Trophoblast cell (in vitro differentiated cells and primary cell): Measurements from ENCODE around the gene EXOC1.

Experiments
- DNase-seq, 2 donors: peaks; one replicate each; pipeline ENCODE4 v3.0.0-alpha.2; 2016
- H2AFZ ChIP-seq: 2 replicates; pipeline ENCODE4 v1.6.1; 2013; ENCODE audit warnings: low read length, moderate library complexity, mild to moderate bottlenecking; ENCODE audit not compliant: insufficient read depth, poor library complexity
- H2AK5ac ChIP-seq: 2 replicates; pipeline ENCODE4 v1.6.1; 2013; ENCODE audit warnings: mild to moderate bottlenecking, low read length
- H2BK120ac ChIP-seq: 2 replicates; pipeline ENCODE4 v1.6.1; 2013; ENCODE audit warnings: low read length, mild to moderate bottlenecking, moderate library complexity; ENCODE audit not compliant: insufficient read depth, poor library complexity
- H2BK12ac ChIP-seq: 2 replicates; pipeline ENCODE4 v1.6.1; 2013; ENCODE audit warnings: mild to moderate bottlenecking, low read length, moderate library complexity
- H2BK5ac ChIP-seq: 2 replicates; pipeline ENCODE4 v1.6.1; 2013; ENCODE audit warnings: low read length, low read depth, moderate library complexity, mild to moderate bottlenecking; ENCODE audit not compliant: poor library complexity
- H3K14ac ChIP-seq: 2 replicates; pipeline ENCODE4 v1.6.1; 2013; ENCODE audit warnings: mild to moderate bottlenecking, low read length
- H3K18ac ChIP-seq: 2 replicates; pipeline ENCODE4 v1.6.1; 2013; ENCODE audit warnings: mild to moderate bottlenecking, low read length
- H3K23ac ChIP-seq: 2 replicates; pipeline ENCODE4 v1.6.1; 2013; ENCODE audit warnings: low read length
- H3K27ac ChIP-seq: 2 replicates; pipeline ENCODE4 v1.5.1; 2013; ENCODE audit warnings: low read depth, mild to moderate bottlenecking, inconsistent platforms, low read length, moderate library complexity
- H3K27me3 ChIP-seq: 2 replicates; pipeline ENCODE4 v1.6.1; 2013; ENCODE audit warnings: inconsistent platforms, mild to moderate bottlenecking, low read length, moderate library complexity; ENCODE audit not compliant: insufficient read depth
- H3K36me3 ChIP-seq, 2 experiments: 1 replicate in 1 of 2; 2 replicates in 1 of 2; pipeline ENCODE4 v1.6.1; 2013; ENCODE audit warnings: low read length in 2 of 2, mild to moderate bottlenecking in 2 of 2, moderate library complexity in 1 of 2; ENCODE audit not compliant: insufficient read depth in 2 of 2, control insufficient read depth in 1 of 2
- H3K4ac ChIP-seq: 2 replicates; pipeline ENCODE4 v1.6.1; 2013; ENCODE audit warnings: low read depth, mild to moderate bottlenecking, low read length, moderate library complexity
- H3K4me1 ChIP-seq, 2 experiments: 1 replicate in 1 of 2; 2 replicates in 1 of 2; pipeline ENCODE4 v1.6.1; 2013; ENCODE audit warnings: low read length in 2 of 2, mild to moderate bottlenecking in 2 of 2, moderate library complexity in 1 of 2; ENCODE audit not compliant: insufficient read depth in 2 of 2, control insufficient read depth in 1 of 2
- H3K4me2 ChIP-seq: 2 replicates; pipeline ENCODE4 v1.6.1; 2013; ENCODE audit warnings: inconsistent platforms, mild to moderate bottlenecking, low read length, moderate library complexity
- H3K4me3 ChIP-seq: 2 replicates; pipeline ENCODE4 v1.5.1; 2013; ENCODE audit warnings: mild to moderate bottlenecking, low read depth, low read length, inconsistent platforms
- H3K79me1 ChIP-seq: one replicate; pipeline ENCODE4 v1.6.1; 2013; ENCODE audit warnings: low read length
- H3K79me2 ChIP-seq: 2 replicates; pipeline ENCODE4 v1.6.1; 2013; ENCODE audit warnings: low read length, mild to moderate bottlenecking; ENCODE audit not compliant: control insufficient read depth, insufficient read depth, poor library complexity
- H3K9ac ChIP-seq: 2 replicates; pipeline ENCODE4 v1.6.1; 2013; ENCODE audit warnings: mild to moderate bottlenecking, low read length
- H3K9me3 ChIP-seq: 2 replicates; pipeline ENCODE4 v1.6.1; 2013; ENCODE audit warnings: low read depth, mild to moderate bottlenecking, control low read depth, inconsistent platforms, low read length; ENCODE audit not compliant: insufficient read depth
- H4K12ac ChIP-seq: 2 replicates; pipeline ENCODE4 v1.6.1; 2013; ENCODE audit warnings: low read depth, mild to moderate bottlenecking, low read length, moderate library complexity
- H4K8ac ChIP-seq: 2 replicates; pipeline ENCODE4 v1.6.1; 2013; ENCODE audit warnings: low read depth, mild to moderate bottlenecking, low read length, moderate library complexity
- H4K91ac ChIP-seq: one replicate; pipeline ENCODE4 v1.6.1; 2013; ENCODE audit warnings: low read depth, mild to moderate bottlenecking, low read length, moderate library complexity
- WGBS: extraction: QIAGEN DNeasy Blood & Tissue Kit; methylation state at CpG from one replicate; pipeline ENCODE4 v1.1.7; 2013; ENCODE audit warnings: missing lambda C conversion rate; ENCODE audit not compliant: insufficient read length, insufficient coverage; ENCODE audit errors: extremely low coverage; 5-methylcytosine and 5-hydroxymethylcytosine counted together

The EXOC1 gene

DNA sequence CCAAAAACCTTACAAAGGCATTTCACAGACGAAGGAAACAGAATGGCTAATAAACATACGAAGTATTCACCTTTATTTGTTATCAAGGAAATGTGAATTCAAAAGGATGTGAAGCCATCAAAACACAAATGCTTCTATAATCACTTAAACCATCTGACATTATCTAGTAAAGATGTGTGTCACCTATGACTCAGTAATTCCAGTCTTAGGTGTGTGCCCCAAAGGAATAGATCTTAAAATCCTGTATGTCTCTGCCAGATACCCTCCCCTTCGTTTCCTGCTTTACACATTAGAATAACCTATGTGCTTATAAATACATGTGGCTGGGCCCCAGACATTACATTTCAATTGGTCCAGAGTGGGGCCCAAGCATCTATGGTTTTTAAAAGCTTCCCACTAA, 53.5 kb downstream of the EXOC1 start:
- no peak overlapping the region for H2AFZ ChIP-seq
- H3K4me2 ChIP-seq: no peak overlapping the region
- no peaks in the 10 kb centered on the region for H3K27me3 ChIP-seq
- H2BK12ac ChIP-seq: no peak overlapping the region
- H4K91ac ChIP-seq: no peak overlapping the region
- DNase-seq: peak; percentile 6 to 67
- H3K4me1 ChIP-seq: no peaks in the 10 kb centered on the region
- no peak overlapping the region for H2AK5ac ChIP-seq
- H3K9me3 ChIP-seq: no peaks in the 10 kb centered on the region
- H3K4ac ChIP-seq: no peak overlapping the region
- no peak overlapping the region for H4K8ac ChIP-seq
- no peak overlapping the region for H3K18ac ChIP-seq
- no peaks in the 10 kb centered on the region for H3K79me1 ChIP-seq
- no peak overlapping the region for H3K27ac ChIP-seq
- H2BK120ac ChIP-seq: no peak overlapping the region
- no peak overlapping the region for H3K4me3 ChIP-seq
- H3K14ac ChIP-seq: no peak overlapping the region
- no peak overlapping the region for H3K23ac ChIP-seq
- H3K9ac ChIP-seq: no peak overlapping the region
- no peaks in the 10 kb centered on the region for H3K79me2 ChIP-seq
- no peak overlapping the region for H4K12ac ChIP-seq
- no CpG with 5 or more reads among the region's 3 CpGs for WGBS
- no peak overlapping the region for H2BK5ac ChIP-seq
- peaks cover 0 to 4% of the 10 kb centered on the region in 2 experiments for H3K36me3 ChIP-seq

DNA sequence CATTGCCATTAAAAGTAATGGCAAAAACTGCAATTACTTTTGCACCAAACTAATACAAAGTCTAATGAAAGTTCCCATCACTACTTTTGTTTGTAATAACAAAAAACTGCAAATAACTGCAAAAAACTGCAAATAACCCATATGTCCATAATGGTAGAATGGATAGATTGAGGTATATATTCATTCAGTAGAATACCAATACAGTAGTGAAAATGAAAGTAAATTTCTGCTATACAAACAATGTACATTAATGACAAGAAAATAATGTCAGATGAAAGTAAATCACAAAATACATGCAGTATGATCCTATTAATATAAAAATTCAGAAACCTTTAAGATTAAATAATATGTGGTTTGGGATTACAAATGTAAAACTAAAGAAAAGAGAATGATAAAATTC, 54.0 kb downstream of the EXOC1 start:
- H3K36me3 ChIP-seq: peaks cover 0 to 4% of the 10 kb centered on the region in 2 experiments
- no peak overlapping the region for H3K9ac ChIP-seq
- no peaks in the 10 kb centered on the region for H3K79me2 ChIP-seq
- no peak overlapping the region for H3K23ac ChIP-seq
- H4K8ac ChIP-seq: no peak overlapping the region
- H3K14ac ChIP-seq: no peak overlapping the region
- H3K4me3 ChIP-seq: no peak overlapping the region
- H2BK5ac ChIP-seq: no peak overlapping the region
- H2BK12ac ChIP-seq: no peak overlapping the region
- no peaks in the 10 kb centered on the region for H3K9me3 ChIP-seq
- H2BK120ac ChIP-seq: no peak overlapping the region
- no peak overlapping the region for H3K4me2 ChIP-seq
- H4K91ac ChIP-seq: no peak overlapping the region
- H3K79me1 ChIP-seq: no peaks in the 10 kb centered on the region
- H2AK5ac ChIP-seq: no peak overlapping the region
- no peaks in the 10 kb centered on the region for H3K27me3 ChIP-seq
- no peak overlapping the region for H3K27ac ChIP-seq
- no peak overlapping the region for H3K18ac ChIP-seq
- no peak overlapping the region for H2AFZ ChIP-seq
- H3K4ac ChIP-seq: no peak overlapping the region
- no peak overlapping the region for H4K12ac ChIP-seq
- no peak for DNase-seq
- no peaks in the 10 kb centered on the region for H3K4me1 ChIP-seq

DNA sequence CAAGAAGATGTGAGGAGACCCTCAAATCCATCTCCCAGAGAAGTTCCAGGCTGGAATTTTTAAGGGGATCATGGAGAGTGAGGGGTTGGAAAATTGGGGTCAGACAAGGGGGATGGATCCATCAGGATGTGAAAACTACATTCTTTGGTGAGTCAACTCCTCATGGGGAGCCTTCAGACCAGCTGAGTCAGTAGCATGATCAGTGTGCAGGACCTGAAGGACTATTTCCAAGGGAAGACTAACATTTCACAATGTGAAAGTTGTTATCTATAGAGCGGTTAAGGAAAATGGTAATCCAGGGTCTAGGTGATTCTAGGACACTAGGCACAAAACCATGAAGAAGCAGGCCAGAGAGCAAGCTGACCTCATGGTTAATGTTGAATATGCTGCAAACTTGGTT, 56.7 kb downstream of the EXOC1 start:
- peaks cover 0 to 4% of the 10 kb centered on the region in 2 experiments for H3K36me3 ChIP-seq
- peak in 1 of 2 donors; percentile 37 for DNase-seq
- no peak overlapping the region for H3K14ac ChIP-seq
- H2BK12ac ChIP-seq: no peak overlapping the region
- no peak overlapping the region for H3K27ac ChIP-seq
- H4K12ac ChIP-seq: no peak overlapping the region
- H3K18ac ChIP-seq: no peak overlapping the region
- H3K23ac ChIP-seq: no peak overlapping the region
- no peaks in the 10 kb centered on the region for H3K27me3 ChIP-seq
- H3K9me3 ChIP-seq: no peaks in the 10 kb centered on the region
- no CpG with 5 or more reads among the region's 1 CpG for WGBS
- H2AFZ ChIP-seq: no peak overlapping the region
- H3K4ac ChIP-seq: no peak overlapping the region
- H3K79me1 ChIP-seq: no peaks in the 10 kb centered on the region
- H3K9ac ChIP-seq: no peak overlapping the region
- no peak overlapping the region for H4K8ac ChIP-seq
- no peak overlapping the region for H3K4me3 ChIP-seq
- H2BK5ac ChIP-seq: no peak overlapping the region
- no peak overlapping the region for H2BK120ac ChIP-seq
- no peak overlapping the region for H2AK5ac ChIP-seq
- no peak overlapping the region for H4K91ac ChIP-seq
- H3K79me2 ChIP-seq: no peaks in the 10 kb centered on the region
- H3K4me1 ChIP-seq: no peaks in the 10 kb centered on the region
- H3K4me2 ChIP-seq: no peak overlapping the region

DNA sequence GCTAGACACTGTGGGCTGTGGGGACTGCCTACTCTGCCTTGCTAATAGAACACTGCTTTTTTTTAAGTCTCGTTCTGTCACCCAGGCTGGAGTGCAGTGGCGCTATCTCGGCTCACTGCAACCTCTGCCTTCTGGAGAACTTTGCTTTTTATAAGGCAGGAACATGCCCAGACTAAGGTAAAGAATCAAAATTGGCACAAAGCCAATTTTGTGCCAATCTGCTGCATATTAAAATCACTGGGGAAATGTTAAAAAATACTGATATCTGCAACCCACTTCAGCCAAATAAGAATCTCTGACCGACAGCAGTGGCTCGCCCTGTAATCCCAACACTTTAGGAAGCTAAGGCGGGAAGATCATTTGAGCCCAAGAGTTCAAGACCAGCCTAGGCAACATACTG, 58.8 kb downstream of the EXOC1 start:
- Histone ChIP-seq H3K4ac (no peak overlapping the region), H2BK120ac (no peak overlapping the region), H3K27ac (no peak overlapping the region), H3K4me2 (no peak overlapping the region), H2BK12ac (no peak overlapping the region), H3K14ac (no peak overlapping the region), H3K4me1 (no peaks in the 10 kb centered on the region), H3K9ac (no peak overlapping the region), H3K4me3 (no peak overlapping the region), H3K79me2 (no peaks in the 10 kb centered on the region), H4K91ac (no peak overlapping the region), H3K79me1 (no peaks in the 10 kb centered on the region), H4K8ac (no peak overlapping the region), H3K23ac (no peak overlapping the region), H3K36me3 (no peaks in the 10 kb centered on the region), H3K18ac (no peak overlapping the region), H2AFZ (no peak overlapping the region), H2AK5ac (no peak overlapping the region), H2BK5ac (no peak overlapping the region), H3K27me3 (no peaks in the 10 kb centered on the region), H4K12ac (no peak overlapping the region), H3K9me3 (no peaks in the 10 kb centered on the region)
- no peak for DNase-seq
- no CpG with 5 or more reads among the region's 6 CpGs for WGBS
